GM18508 (cell line): ENCODE results near the gene RHBG.

Experiments used
- ATAC-seq: cut with Tn5 transposase; IDR thresholded peaks from one replicate; pipeline ENCODE4 v1.9.1; 2021; ENCODE audit warnings: moderate number of reproducible peaks; ENCODE audit not compliant: insufficient read depth, unreplicated experiment

The RHBG gene

GRCh38 chr1:156421939-156422601 lies 53.1 kb downstream of the RHBG start:
- no peak for ATAC-seq

GRCh38 chr1:156422602-156423091 lies 53.6 kb downstream of the RHBG start:
- ATAC-seq, result no peak

- ATAC-seq, result no peak
Observed at GRCh38 chr1:156423422-156424352, 54.7 kb downstream of the RHBG start.

GRCh38 chr1:156424806-156425432 lies 55.9 kb downstream of the RHBG start:
- no peak for ATAC-seq

GRCh38 chr1:156425943-156426342 lies 56.9 kb downstream of the RHBG start:
- no peak for ATAC-seq

- no peak for ATAC-seq
Observed at GRCh38 chr1:156427957-156428356, 58.9 kb downstream of the RHBG start.

- ATAC-seq, result no peak
Observed at GRCh38 chr1:156428746-156429288, 59.8 kb downstream of the RHBG start.

GRCh38 chr1:156429313-156430060 lies 60.5 kb downstream of the RHBG start:
- no peak for ATAC-seq

GRCh38 chr1:156430303-156430702 lies 61.3 kb downstream of the RHBG start:
- ATAC-seq, result no peak

GRCh38 chr1:156430866-156431265 lies 61.9 kb downstream of the RHBG start:
- no peak for ATAC-seq

GRCh38 chr1:156431366-156431765 lies 62.4 kb downstream of the RHBG start:
- no peak for ATAC-seq

GRCh38 chr1:156431769-156432668 lies 63.0 kb downstream of the RHBG start:
- ATAC-seq, result no peak

- no peak for ATAC-seq
Observed at GRCh38 chr1:156432669-156433018, 63.6 kb downstream of the RHBG start.

- ATAC-seq, result no peak
Observed at GRCh38 chr1:156433032-156433431, 64.0 kb downstream of the RHBG start.

- no peak for ATAC-seq
Observed at GRCh38 chr1:156433602-156434001, 64.6 kb downstream of the RHBG start.
